ENCODE measurements around the gene PLA2G2E. TPM values are rescaled to one million over a fixed set of nuclear protein-coding genes. Genes with fewer than 3 reads are reported as not detected.
"Not testable (repeated sequence)": the region's sequence is repeated elsewhere in the genome, so short reads cannot be mapped to it uniquely, and the experiment has no call there.

PLA2G2E gene
- polyA plus RNA-seq, 2 donors: not detected

DNA sequence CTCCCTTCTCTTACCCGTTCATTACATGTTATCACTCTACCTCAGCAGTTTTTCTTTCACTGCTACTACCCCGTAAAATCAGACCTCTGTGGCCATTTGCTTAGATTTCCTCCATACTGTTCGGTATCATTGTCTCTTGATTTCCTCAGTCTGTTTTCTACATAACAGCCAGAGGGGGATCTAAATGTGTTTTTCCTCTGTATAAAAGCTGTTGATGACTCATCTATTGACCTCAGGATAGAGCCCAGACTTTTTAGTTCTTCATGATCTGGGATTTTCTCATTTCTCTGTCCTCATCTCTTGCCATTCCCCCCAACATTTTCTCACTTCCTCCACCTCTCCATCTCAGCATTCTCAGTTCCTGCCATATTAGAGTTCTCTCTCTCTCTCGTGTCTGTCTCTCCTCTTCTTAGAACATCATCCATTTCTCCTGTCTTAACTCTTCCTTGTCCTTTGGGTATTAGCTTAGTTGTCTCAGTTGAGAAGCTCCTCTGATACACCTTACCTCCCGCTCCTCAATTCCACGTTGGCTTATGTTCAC is 30.7 kb downstream of the PLA2G2E start:
- 87% methylated on average over 6 of the region's 6 CpGs for WGBS, 2 donors
- Histone ChIP-seq H3K27me3 (ENCODE audit: control insufficient read depth in 1 of 2, insufficient read depth in 2 of 2, low read length in 2 of 2) (no peaks in the 10 kb centered on the region), H3K36me3 (ENCODE audit: control insufficient read depth in 2 of 2, insufficient read depth in 2 of 2, low read length in 1 of 2) (peaks cover 8 to 11% of the 10 kb centered on the region in 2 donors), H3K9me3 (ENCODE audit: control insufficient read depth in 2 of 2, insufficient read depth in 1 of 2, low read depth in 1 of 2, low read length in 1 of 2) (no peaks in the 10 kb centered on the region), H3K27ac (ENCODE audit: low read depth in 2 of 2, low read length in 1 of 2) (no peak overlapping the region), H3K4me3 (ENCODE audit: low read depth in 1 of 2, low read length in 2 of 2) (no peak overlapping the region), H3K4me1 (ENCODE audit: control insufficient read depth in 2 of 2, insufficient read depth in 2 of 2, low read length in 1 of 2) (peaks cover 0 to 2% of the 10 kb centered on the region in 2 donors)

DNA sequence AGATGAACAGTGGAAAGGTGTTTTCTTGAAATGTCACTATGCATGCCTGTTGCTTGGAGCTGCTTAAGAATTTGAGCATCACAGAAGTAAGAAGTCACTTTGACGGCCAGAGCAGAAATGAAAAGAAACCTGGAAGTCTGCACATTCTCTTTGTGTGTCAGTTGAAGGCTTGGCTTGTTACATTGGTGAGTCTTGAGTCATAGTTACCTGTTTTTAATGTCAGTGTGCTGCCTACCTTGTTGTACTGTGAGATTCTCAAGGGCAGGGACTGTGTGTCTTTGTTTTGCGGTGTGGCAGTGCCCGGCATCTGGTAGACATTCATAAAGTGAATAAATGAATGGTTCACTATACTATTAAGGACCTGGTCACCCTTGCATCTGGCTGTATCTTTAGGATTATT is 31.3 kb downstream of the PLA2G2E start:
- Histone ChIP-seq H3K27me3 (ENCODE audit: control insufficient read depth in 1 of 2, insufficient read depth in 2 of 2, low read length in 2 of 2) (no peaks in the 10 kb centered on the region), H3K36me3 (ENCODE audit: control insufficient read depth in 2 of 2, insufficient read depth in 2 of 2, low read length in 1 of 2) (peaks cover 8% of the 10 kb centered on the region in 2 donors), H3K9me3 (ENCODE audit: control insufficient read depth in 2 of 2, insufficient read depth in 1 of 2, low read depth in 1 of 2, low read length in 1 of 2) (no peaks in the 10 kb centered on the region), H3K27ac (ENCODE audit: low read depth in 2 of 2, low read length in 1 of 2) (no peak overlapping the region), H3K4me3 (ENCODE audit: low read depth in 1 of 2, low read length in 2 of 2) (no peak overlapping the region), H3K4me1 (ENCODE audit: control insufficient read depth in 2 of 2, insufficient read depth in 2 of 2, low read length in 1 of 2) (peaks cover 0 to 2% of the 10 kb centered on the region in 2 donors)
- WGBS, 2 donors: 87 to 88% methylated on average over 3 of the region's 3 CpGs

DNA sequence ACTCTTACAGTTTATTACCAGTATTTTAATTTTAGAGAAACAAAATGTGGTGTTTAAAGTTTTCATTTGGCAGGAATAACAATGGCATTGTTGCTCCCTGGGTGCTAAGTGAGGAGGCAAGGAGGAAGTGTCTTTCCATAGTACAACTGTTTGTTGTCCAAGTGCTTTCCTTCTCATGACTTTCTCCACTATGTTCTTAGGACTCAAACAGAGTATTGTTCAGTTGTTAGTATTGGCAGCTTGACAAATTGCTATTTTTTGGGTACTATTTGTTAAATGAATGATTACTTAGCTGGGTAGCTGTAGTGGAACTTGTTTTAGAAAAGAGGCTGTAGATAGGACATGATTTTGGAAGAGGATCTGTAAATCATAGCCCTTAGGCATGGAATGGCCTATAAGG is 33.8 kb downstream of the PLA2G2E start:
- H3K27me3 ChIP-seq (ENCODE audit: control insufficient read depth in 1 of 2, insufficient read depth in 2 of 2, low read length in 2 of 2): no peaks in the 10 kb centered on the region
- no peak overlapping the region for H3K27ac ChIP-seq (ENCODE audit: low read depth in 2 of 2, low read length in 1 of 2)
- peaks cover 2% of the 10 kb centered on the region in 2 donors for H3K4me1 ChIP-seq (ENCODE audit: control insufficient read depth in 2 of 2, insufficient read depth in 2 of 2, low read length in 1 of 2)
- no peak overlapping the region for H3K4me3 ChIP-seq (ENCODE audit: low read depth in 1 of 2, low read length in 2 of 2)
- H3K9me3 ChIP-seq (ENCODE audit: control insufficient read depth in 2 of 2, insufficient read depth in 1 of 2, low read depth in 1 of 2, low read length in 1 of 2): no peaks in the 10 kb centered on the region
- H3K36me3 ChIP-seq (ENCODE audit: control insufficient read depth in 2 of 2, insufficient read depth in 2 of 2, low read length in 1 of 2): peaks cover 8% of the 10 kb centered on the region in 2 donors

DNA sequence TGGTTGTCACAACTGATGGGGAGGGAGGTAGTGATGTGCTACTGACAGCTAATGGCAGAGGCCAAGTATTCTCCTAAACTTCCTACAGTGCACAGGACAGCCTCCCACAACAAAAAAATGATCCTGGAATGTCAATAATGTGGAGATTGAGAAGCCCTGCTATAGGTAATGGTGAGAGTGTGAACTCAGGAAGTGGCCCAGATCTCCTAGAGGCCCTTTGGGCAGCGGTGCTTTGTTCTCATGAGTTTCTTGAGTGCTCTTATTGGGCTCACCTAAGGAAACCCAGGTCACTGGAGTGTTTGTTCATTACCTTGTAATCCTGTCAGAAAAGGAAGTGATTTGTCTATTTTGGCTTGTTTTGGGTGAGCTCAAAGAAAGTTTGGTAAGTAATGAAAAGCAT is 35.3 kb downstream of the PLA2G2E start:
- Histone ChIP-seq H3K27me3 (ENCODE audit: control insufficient read depth in 1 of 2, insufficient read depth in 2 of 2, low read length in 2 of 2) (no peaks in the 10 kb centered on the region), H3K9me3 (ENCODE audit: control insufficient read depth in 2 of 2, insufficient read depth in 1 of 2, low read depth in 1 of 2, low read length in 1 of 2) (no peaks in the 10 kb centered on the region), H3K4me1 (ENCODE audit: control insufficient read depth in 2 of 2, insufficient read depth in 2 of 2, low read length in 1 of 2) (peaks cover 2% of the 10 kb centered on the region in 2 donors), H3K36me3 (ENCODE audit: control insufficient read depth in 2 of 2, insufficient read depth in 2 of 2, low read length in 1 of 2) (peaks cover 3 to 4% of the 10 kb centered on the region in 2 donors), H3K4me3 (ENCODE audit: low read depth in 1 of 2, low read length in 2 of 2) (no peak overlapping the region), H3K27ac (ENCODE audit: low read depth in 2 of 2, low read length in 1 of 2) (no peak overlapping the region)
- 88 to 89% methylated on average over 1 of the region's 1 CpG for WGBS, 2 donors

DNA sequence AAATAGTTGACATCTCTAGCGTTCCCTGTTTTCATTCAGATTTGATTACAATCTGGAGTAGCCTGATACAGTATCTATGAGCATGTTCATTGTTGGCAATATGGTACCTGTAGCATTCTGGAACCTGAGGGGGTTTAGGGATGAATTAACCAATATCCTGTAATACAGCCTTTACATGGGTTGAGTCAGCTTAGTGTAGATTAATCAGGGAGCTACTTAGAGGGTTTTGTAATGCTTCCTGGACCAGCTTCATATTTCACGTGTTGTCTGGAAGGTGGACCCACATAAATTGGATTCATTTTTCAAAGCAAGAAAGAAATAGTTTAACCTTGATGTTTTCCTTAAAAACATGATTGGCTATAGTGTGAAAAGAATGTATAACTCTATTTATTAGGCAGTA is 37.6 kb downstream of the PLA2G2E start:
- H3K27me3 ChIP-seq (ENCODE audit: control insufficient read depth in 1 of 2, insufficient read depth in 2 of 2, low read length in 2 of 2): no peaks in the 10 kb centered on the region
- no peaks in the 10 kb centered on the region for H3K9me3 ChIP-seq (ENCODE audit: control insufficient read depth in 2 of 2, insufficient read depth in 1 of 2, low read depth in 1 of 2, low read length in 1 of 2)
- WGBS, 2 donors: 85 to 88% methylated on average over 2 of the region's 2 CpGs
- no peak overlapping the region for H3K4me3 ChIP-seq (ENCODE audit: low read depth in 1 of 2, low read length in 2 of 2)
- peaks cover 0 to 2% of the 10 kb centered on the region in 2 donors for H3K4me1 ChIP-seq (ENCODE audit: control insufficient read depth in 2 of 2, insufficient read depth in 2 of 2, low read length in 1 of 2)
- no peak overlapping the region for H3K27ac ChIP-seq (ENCODE audit: low read depth in 2 of 2, low read length in 1 of 2)
- no peaks in the 10 kb centered on the region for H3K36me3 ChIP-seq (ENCODE audit: control insufficient read depth in 2 of 2, insufficient read depth in 2 of 2, low read length in 1 of 2)

DNA sequence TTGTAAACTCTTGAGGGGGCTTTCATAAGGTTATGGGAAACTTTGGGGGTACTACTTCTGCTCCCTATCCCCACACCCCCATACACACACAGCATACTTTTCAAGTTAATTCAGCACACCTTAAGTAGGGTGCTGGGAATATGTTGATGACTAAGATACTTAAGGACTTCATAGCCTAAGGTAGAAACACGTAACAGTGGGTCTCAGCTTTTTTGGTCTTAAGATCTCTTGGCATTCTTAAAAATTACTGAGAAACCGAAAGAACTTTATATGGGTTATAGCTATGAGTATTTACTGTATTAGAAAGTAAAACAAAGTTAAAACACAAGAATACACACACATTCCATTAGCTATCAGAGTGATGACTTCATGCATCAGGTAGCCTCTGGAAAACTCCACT is 39.1 kb downstream of the PLA2G2E start:
- Histone ChIP-seq H3K4me1 (ENCODE audit: control insufficient read depth in 2 of 2, insufficient read depth in 2 of 2, low read length in 1 of 2) (peaks cover 0 to 2% of the 10 kb centered on the region in 2 donors), H3K36me3 (ENCODE audit: control insufficient read depth in 2 of 2, insufficient read depth in 2 of 2, low read length in 1 of 2) (no peaks in the 10 kb centered on the region), H3K27me3 (ENCODE audit: control insufficient read depth in 1 of 2, insufficient read depth in 2 of 2, low read length in 2 of 2) (no peaks in the 10 kb centered on the region), H3K4me3 (ENCODE audit: low read depth in 1 of 2, low read length in 2 of 2) (no peak overlapping the region), H3K27ac (ENCODE audit: low read depth in 2 of 2, low read length in 1 of 2) (no peak overlapping the region), H3K9me3 (ENCODE audit: control insufficient read depth in 2 of 2, insufficient read depth in 1 of 2, low read depth in 1 of 2, low read length in 1 of 2) (no peaks in the 10 kb centered on the region)
- WGBS, 2 donors: 57 to 63% methylated on average over 2 of the region's 2 CpGs

DNA sequence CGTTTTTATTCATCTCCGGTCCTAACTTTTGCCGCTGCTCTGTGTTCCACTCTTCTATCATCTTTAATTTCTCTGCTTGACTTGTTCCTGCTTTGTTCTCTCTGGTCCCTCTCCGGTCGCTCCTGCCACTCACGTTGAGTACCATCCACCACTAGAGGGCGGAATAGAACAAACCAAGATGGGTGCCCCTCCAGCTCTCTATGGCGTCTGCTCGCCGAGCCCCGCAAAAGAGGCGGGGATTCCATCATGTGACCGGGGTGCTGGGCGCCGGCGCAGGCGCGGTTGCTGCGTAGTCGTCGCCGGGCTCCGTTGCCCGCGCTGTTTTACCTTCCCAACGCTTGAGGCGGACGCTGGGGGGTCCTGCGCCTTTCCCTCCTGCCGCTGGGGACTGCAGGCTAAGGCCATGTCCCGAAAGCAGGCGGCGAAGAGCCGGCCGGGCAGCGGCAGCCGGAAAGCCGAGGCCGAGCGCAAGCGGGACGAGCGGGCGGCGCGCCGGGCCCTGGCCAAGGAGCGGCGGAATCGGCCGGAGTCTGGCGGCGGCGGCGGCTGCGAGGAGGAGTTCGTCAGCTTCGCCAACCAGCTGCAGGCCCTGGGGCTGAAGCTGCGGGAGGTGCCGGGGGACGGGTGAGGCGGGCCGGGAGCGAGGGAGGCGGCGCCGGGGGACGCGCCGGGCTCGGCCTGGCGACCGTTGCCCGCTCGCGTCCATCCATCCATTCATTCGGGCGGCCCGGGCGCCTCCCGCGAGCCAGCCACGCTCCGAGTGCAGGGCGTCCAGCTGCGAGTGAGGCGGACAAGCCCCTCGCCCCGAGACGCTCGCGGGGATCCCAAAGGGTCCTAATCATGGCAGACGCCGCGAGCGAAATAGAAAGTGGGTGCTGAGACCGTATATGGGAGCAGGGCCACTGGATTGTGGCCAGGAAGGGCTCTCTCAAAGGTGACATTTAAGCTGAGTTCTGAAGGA is 41.0 kb downstream of the PLA2G2E start, which contains the start of gene OTUD3:
Gene OTUD3, plus strand, starts transcription at position 285 of the 961 bp plus-strand sequence. Its CDS starts 119 bp downstream, at position 404.
- Histone ChIP-seq H3K4me1 (ENCODE audit: control insufficient read depth in 2 of 2, insufficient read depth in 2 of 2, low read length in 1 of 2) (peaks cover 0 to 2% of the 10 kb centered on the region in 2 donors), H3K27ac (ENCODE audit: low read depth in 2 of 2, low read length in 1 of 2) (peak within 1 kb of the TSS; percentile 92 to 94), H3K27me3 (ENCODE audit: control insufficient read depth in 1 of 2, insufficient read depth in 2 of 2, low read length in 2 of 2) (no peaks in the 10 kb centered on the region), H3K4me3 (ENCODE audit: low read depth in 1 of 2, low read length in 2 of 2) (peak within 1 kb of the TSS; percentile 87 to 94), H3K36me3 (ENCODE audit: control insufficient read depth in 2 of 2, insufficient read depth in 2 of 2, low read length in 1 of 2) (no peaks in the 10 kb centered on the region), H3K9me3 (ENCODE audit: control insufficient read depth in 2 of 2, insufficient read depth in 1 of 2, low read depth in 1 of 2, low read length in 1 of 2) (no peaks in the 10 kb centered on the region)
- WGBS, 2 donors: 0% methylated on average over 83 to 97 of the region's 97 CpGs

DNA sequence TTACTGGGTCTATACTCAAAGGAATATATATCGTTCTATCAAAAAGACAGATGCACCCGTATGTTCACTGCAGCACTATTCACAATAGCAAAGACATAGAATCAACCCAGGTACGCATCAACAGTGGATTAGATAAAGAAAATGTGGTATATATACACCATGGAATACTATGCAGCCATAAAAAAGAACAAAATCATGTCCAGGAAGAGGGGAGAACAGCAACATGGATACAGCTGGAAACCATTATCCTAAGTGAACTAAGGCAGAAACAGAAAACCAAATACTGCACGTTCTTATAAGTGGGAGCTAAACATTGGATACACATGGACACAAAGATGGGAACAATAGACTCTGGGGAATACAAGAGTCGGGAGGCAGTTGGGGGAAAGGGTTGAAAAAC is 42.6 kb downstream of the PLA2G2E start:
- not testable (repeated sequence) for H3K36me3 ChIP-seq (ENCODE audit: control insufficient read depth in 2 of 2, insufficient read depth in 2 of 2, low read length in 1 of 2); H3K4me3 ChIP-seq (ENCODE audit: low read depth in 1 of 2, low read length in 2 of 2); H3K4me1 ChIP-seq (ENCODE audit: control insufficient read depth in 2 of 2, insufficient read depth in 2 of 2, low read length in 1 of 2); H3K9me3 ChIP-seq (ENCODE audit: control insufficient read depth in 2 of 2, insufficient read depth in 1 of 2, low read depth in 1 of 2, low read length in 1 of 2); H3K27ac ChIP-seq (ENCODE audit: low read depth in 2 of 2, low read length in 1 of 2); H3K27me3 ChIP-seq (ENCODE audit: control insufficient read depth in 1 of 2, insufficient read depth in 2 of 2, low read length in 2 of 2)
- 74 to 80% methylated on average over 5 of the region's 5 CpGs for WGBS, 2 donors

DNA sequence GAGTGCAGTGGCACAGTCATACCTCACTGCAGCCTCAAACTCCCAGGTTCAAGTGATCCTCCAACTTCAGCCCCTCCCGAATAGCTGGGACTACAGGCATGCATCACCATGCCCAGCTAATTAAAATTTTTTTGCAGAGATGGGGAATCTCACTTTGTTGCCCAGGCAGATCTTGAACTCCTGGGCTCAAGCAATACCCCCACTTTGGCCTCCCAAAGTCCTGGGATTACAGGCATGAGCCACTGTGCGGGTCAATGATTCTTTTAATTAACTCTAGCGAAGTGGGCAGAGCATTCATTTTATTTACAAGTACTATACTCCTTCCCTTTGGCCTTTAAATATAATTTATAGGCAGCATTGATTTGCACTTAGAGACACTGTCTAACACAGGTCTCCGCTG is 43.8 kb downstream of the PLA2G2E start:
- H3K4me3 ChIP-seq (ENCODE audit: low read depth in 1 of 2, low read length in 2 of 2): no peak overlapping the region
- no peak overlapping the region for H3K27ac ChIP-seq (ENCODE audit: low read depth in 2 of 2, low read length in 1 of 2)
- no peaks in the 10 kb centered on the region for H3K36me3 ChIP-seq (ENCODE audit: control insufficient read depth in 2 of 2, insufficient read depth in 2 of 2, low read length in 1 of 2)
- H3K9me3 ChIP-seq (ENCODE audit: control insufficient read depth in 2 of 2, insufficient read depth in 1 of 2, low read depth in 1 of 2, low read length in 1 of 2): no peaks in the 10 kb centered on the region
- 84% methylated on average over 4 of the region's 4 CpGs for WGBS, 2 donors
- no peaks in the 10 kb centered on the region for H3K27me3 ChIP-seq (ENCODE audit: control insufficient read depth in 1 of 2, insufficient read depth in 2 of 2, low read length in 2 of 2)
- no peaks in the 10 kb centered on the region for H3K4me1 ChIP-seq (ENCODE audit: control insufficient read depth in 2 of 2, insufficient read depth in 2 of 2, low read length in 1 of 2)
